Suprapubic skin (tissue), 4 donors: Measurements from ENCODE around the gene KIF21B. TPM values are rescaled to one million over a fixed set of nuclear protein-coding genes. Genes with fewer than 3 reads are reported as not detected.

Experiments
- DNase-seq, 2 donors: peaks; one replicate each; pipeline ENCODE4 v3.0.0-alpha.2; 2019; ENCODE audit warnings: low spot score in 2 of 2
- H3K27ac ChIP-seq: fragments of 200-600 bp; sonication (generic); one replicate; pipeline ENCODE4 v1.5.1; 2019
- H3K27me3 ChIP-seq: fragments of 200-600 bp; sonication (generic); one replicate; pipeline ENCODE4 v1.5.1; 2019
- H3K36me3 ChIP-seq: fragments of 200-600 bp; sonication (generic); one replicate; pipeline ENCODE4 v1.5.1; 2019
- H3K4me1 ChIP-seq: fragments of 200-600 bp; sonication (generic); one replicate; pipeline ENCODE4 v1.5.1; 2019
- H3K4me3 ChIP-seq: fragments of 200-600 bp; sonication (generic); one replicate; pipeline ENCODE4 v1.5.1; 2019; ENCODE audit warnings: mild to moderate bottlenecking
- H3K9me3 ChIP-seq: fragments of 200-600 bp; sonication (generic); one replicate; pipeline ENCODE4 v1.5.1; 2019
- CTCF ChIP-seq, 2 donors: fragments of 200-600 bp in 1 of 2; fragments of 450-650 bp in 1 of 2; sonication (generic) in 1 of 2; IDR thresholded peaks; one replicate each; pipeline ENCODE4 v1.5.1; 2016 to 2019; ENCODE audit warnings: antibody characterized with exemption in 2 of 2, mild to moderate bottlenecking in 1 of 2, moderate library complexity in 1 of 2
- EP300 ChIP-seq: sonication (generic); formaldehyde crosslinking; IDR thresholded peaks from one replicate; pipeline ENCODE4 v1.6.1; 2017; ENCODE audit warnings: antibody characterized with exemption
- POLR2A ChIP-seq, 2 donors: fragments of 450-650 bp; IDR thresholded peaks; one replicate each; pipeline ENCODE4 v1.6.1; 2017; ENCODE audit warnings: antibody characterized with exemption in 2 of 2, mild to moderate bottlenecking in 2 of 2, moderate library complexity in 2 of 2
- POLR2AphosphoS5 ChIP-seq, 3 donors: sonication (generic); formaldehyde crosslinking; IDR thresholded peaks; one replicate each; pipeline ENCODE4 v1.6.1; 2017; ENCODE audit warnings: antibody characterized with exemption in 3 of 3
- WGBS: methylation state at CpG from one replicate; pipeline ENCODE4 v1.1.5; 2018; 5-methylcytosine and 5-hydroxymethylcytosine counted together
- total RNA-seq, 4 donors: library from RNA; depleted of rRNA; stranded (reverse); fragments of >200 nt; gene quantifications; one replicate each; pipeline ENCODE4 v1.1.0, GENCODE V29; 2016

The KIF21B gene
- total RNA-seq, 4 donors from 2014 or later, result 0.65 to 2.3 (median 1.1) TPM

GRCh38 chr1:201019321-201019977 is 4.1 kb downstream of the KIF21B start:
- H3K27me3 ChIP-seq, result peaks cover 4% of the 10 kb centered on the region
- no peak overlapping the region for H3K4me3 ChIP-seq
- no peak for TF ChIP-seq POLR2A (IDR thresholded peaks at IDR 0.05)
- TF ChIP-seq EP300, result no peak
- no peak for TF ChIP-seq CTCF (IDR thresholded peaks at IDR 0.05)
- no peak for TF ChIP-seq POLR2AphosphoS5 (IDR thresholded peaks at IDR 0.05)
- peaks cover 58% of the 10 kb centered on the region for H3K4me1 ChIP-seq
- no peak overlapping the region for H3K27ac ChIP-seq
- no peak for DNase-seq
- 63% methylated on average over 5 of the region's 5 CpGs for WGBS
- no peaks in the 10 kb centered on the region for H3K36me3 ChIP-seq
- no peaks in the 10 kb centered on the region for H3K9me3 ChIP-seq

GRCh38 chr1:201017828-201018163 is 5.7 kb downstream of the KIF21B start:
- no peak for TF ChIP-seq POLR2AphosphoS5 (IDR thresholded peaks at IDR 0.05)
- no peak for TF ChIP-seq CTCF (IDR thresholded peaks at IDR 0.05)
- TF ChIP-seq POLR2A (IDR thresholded peaks at IDR 0.05), result no peak
- no peak for TF ChIP-seq EP300
- DNase-seq, result no peak
- Histone ChIP-seq H3K4me3 (no peak overlapping the region), H3K27ac (no peak overlapping the region), H3K36me3 (no peaks in the 10 kb centered on the region), H3K27me3 (peaks cover 4% of the 10 kb centered on the region), H3K9me3 (no peaks in the 10 kb centered on the region), H3K4me1 (peaks cover 60% of the 10 kb centered on the region)
- 65% methylated on average over 2 of the region's 2 CpGs for WGBS

GRCh38 chr1:201016943-201017827 is 6.3 kb downstream of the KIF21B start:
- WGBS, result 76% methylated on average over 6 of the region's 9 CpGs
- DNase-seq, result no peak
- H3K36me3 ChIP-seq, result no peaks in the 10 kb centered on the region

GRCh38 chr1:201016211-201016651 is 7.3 kb downstream of the KIF21B start:
- Histone ChIP-seq H3K27ac (no peak overlapping the region), H3K4me1 (peaks cover 55% of the 10 kb centered on the region), H3K4me3 (no peak overlapping the region), H3K9me3 (no peaks in the 10 kb centered on the region), H3K27me3 (peaks cover 4% of the 10 kb centered on the region), H3K36me3 (no peaks in the 10 kb centered on the region)
- 16% methylated on average over 9 of the region's 10 CpGs for WGBS
- DNase-seq, result no peak
- no peak for TF ChIP-seq EP300
- TF ChIP-seq POLR2A (IDR thresholded peaks at IDR 0.05), result no peak
- TF ChIP-seq CTCF (IDR thresholded peaks at IDR 0.05), result no peak
- TF ChIP-seq POLR2AphosphoS5 (IDR thresholded peaks at IDR 0.05), result no peak

More at GRCh38 chr1:201016943-201017827, 6.3 kb downstream of the KIF21B start:
- Histone ChIP-seq H3K4me1 (peaks cover 56% of the 10 kb centered on the region), H3K4me3 (no peak overlapping the region), H3K27ac (no peak overlapping the region), H3K9me3 (no peaks in the 10 kb centered on the region), H3K27me3 (peaks cover 4% of the 10 kb centered on the region)
- TF ChIP-seq CTCF (IDR thresholded peaks at IDR 0.05) (no peak), EP300 (no peak), POLR2A (IDR thresholded peaks at IDR 0.05) (no peak), POLR2AphosphoS5 (IDR thresholded peaks at IDR 0.05) (no peak)

- no peak overlapping the region for H3K4me3 ChIP-seq
- H3K36me3 ChIP-seq, result no peaks in the 10 kb centered on the region
- peaks cover 4% of the 10 kb centered on the region for H3K27me3 ChIP-seq
- H3K27ac ChIP-seq, result no peak overlapping the region
- H3K9me3 ChIP-seq, result no peaks in the 10 kb centered on the region
- WGBS, result 52% methylated on average over 4 of the region's 5 CpGs
- peaks cover 49% of the 10 kb centered on the region for H3K4me1 ChIP-seq
- no peak for DNase-seq
- TF ChIP-seq CTCF (IDR thresholded peaks at IDR 0.05), result no peak
- no peak for TF ChIP-seq POLR2A (IDR thresholded peaks at IDR 0.05)
- no peak for TF ChIP-seq EP300
- no peak for TF ChIP-seq POLR2AphosphoS5 (IDR thresholded peaks at IDR 0.05)
Observed at GRCh38 chr1:201015551-201016091, 7.9 kb downstream of the KIF21B start.
